Tibial artery (tissue), 4 donors: Measurements from ENCODE around the gene ZNF343.
A peak's percentile ranks its signal among the peaks of the same experiment; 100 is the strongest.

ENCODE experiments used
- DNase-seq, 2 donors: peaks; one replicate each; pipeline ENCODE4 v3.0.0-alpha.2; 2019
- H3K27ac ChIP-seq, 2 donors: fragments of 200-600 bp; sonication (generic) in 1 of 2; 1 replicate in 1 of 2; 2 replicates in 1 of 2; pipeline ENCODE4 v1.5.1; 2018 to 2019; ENCODE audit warnings: mild to moderate bottlenecking in 1 of 2
- H3K27me3 ChIP-seq, 2 donors: fragments of 200-600 bp; sonication (generic) in 1 of 2; one replicate each; pipeline versions ENCODE4 v1.5.1 to v1.6.0; 2016 to 2019
- H3K36me3 ChIP-seq, 3 donors: fragments of 200-600 bp; sonication (generic) in 2 of 3; one replicate each; pipeline ENCODE4 v1.5.1; 2016 to 2019; ENCODE audit warnings: mild to moderate bottlenecking in 2 of 3
- H3K4me1 ChIP-seq, 4 donors: fragments of 200-600 bp; sonication (generic) in 2 of 4; 1 replicate in 3 of 4; 2 replicates in 1 of 4; pipeline ENCODE4 v1.5.1; 2016 to 2019
- H3K4me3 ChIP-seq, 2 donors: fragments of 200-600 bp; sonication (generic) in 1 of 2; 1 replicate in 1 of 2; 2 replicates in 1 of 2; pipeline ENCODE4 v1.5.1; 2018 to 2019; ENCODE audit warnings: mild to moderate bottlenecking in 2 of 2
- H3K9me3 ChIP-seq, 3 donors: fragments of 200-600 bp; sonication (generic) in 1 of 3; one replicate each; pipeline ENCODE4 v1.5.1; 2016 to 2019
- CTCF ChIP-seq, 2 experiments: fragments of 200-600 bp in 1 of 2; fragments of 450-650 bp in 1 of 2; IDR thresholded peaks; one replicate each; pipeline ENCODE4 v1.5.1; 2017 to 2019; ENCODE audit warnings: antibody characterized with exemption in 2 of 2, mild to moderate bottlenecking in 1 of 2, moderate library complexity in 1 of 2
- intact Hi-C: fragments of 100-400 bp; cut with DNase I; formaldehyde crosslinking; loops from one replicate; pipeline ENCODE4 v1.15.0; 2023; ENCODE audit warnings: low total_unique reads

The ZNF343 gene

GRCh38 chr20:2475850-2476741 lies 32.6 kb downstream of the ZNF343 start:
- Histone ChIP-seq H3K4me1 (peaks cover 0 to 5% (median 1%) of the 10 kb centered on the region in 4 donors), H3K36me3 (peaks cover 3 to 18% (median 7%) of the 10 kb centered on the region in 3 donors), H3K27me3 (no peaks in the 10 kb centered on the region), H3K4me3 (no peak overlapping the region), H3K27ac (no peak overlapping the region), H3K9me3 (no peaks in the 10 kb centered on the region)
- intact Hi-C loops: loop anchor here (10.0 kb wide), 2 partner anchors 179 to 1351 kb away; partner anchors contain the start of gene NOP56
- no peak for DNase-seq
- TF ChIP-seq CTCF (IDR thresholded peaks at IDR 0.05): no peak

DNA sequence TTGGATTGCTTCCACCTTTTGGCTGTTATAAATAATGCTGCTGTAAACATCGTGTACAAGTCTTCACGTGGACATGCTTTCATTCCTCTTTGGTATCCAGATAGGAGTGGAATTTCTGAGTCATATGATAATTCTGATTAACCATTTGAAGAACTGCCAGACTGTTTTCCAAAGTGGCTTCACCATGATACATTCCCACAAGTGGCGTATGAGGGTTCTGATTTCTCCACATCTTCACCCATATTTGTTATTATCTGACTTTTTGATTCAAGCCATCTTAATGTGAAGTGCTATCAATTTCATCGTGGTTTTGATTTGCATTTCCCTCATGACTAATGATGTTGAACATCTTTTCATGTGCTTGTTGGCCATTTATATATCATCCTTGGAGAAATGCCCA lies 35.2 kb downstream of the ZNF343 start:
- intact Hi-C loops: loop anchor here (5.0 to 10.0 kb wide), 3 partner anchors 49 to 1349 kb away; partner anchors contain the start of gene NOP56
- DNase-seq: no peak
- H3K4me1 ChIP-seq: peaks cover 0 to 20% (median 14%) of the 10 kb centered on the region in 4 donors
- H3K9me3 ChIP-seq: no peaks in the 10 kb centered on the region
- H3K27me3 ChIP-seq: no peaks in the 10 kb centered on the region
- H3K27ac ChIP-seq: no peak overlapping the region
- TF ChIP-seq CTCF (IDR thresholded peaks at IDR 0.05): no peak
- H3K4me3 ChIP-seq: no peak overlapping the region
- H3K36me3 ChIP-seq: peaks cover 0 to 5% (median 0%) of the 10 kb centered on the region in 3 donors

GRCh38 chr20:2470423-2471193 lies 38.1 kb downstream of the ZNF343 start, which contains the start of gene SNRPB:
Gene SNRPB, minus strand, starts transcription at chr20:2470789. Its CDS starts 99 bp downstream, at chr20:2470690.
- Histone ChIP-seq H3K27me3 (no peaks in the 10 kb centered on the region), H3K36me3 (peaks cover 21 to 26% (median 24%) of the 10 kb centered on the region in 3 donors), H3K9me3 (no peaks in the 10 kb centered on the region), H3K27ac (peak within 1 kb of the TSS; percentile 91 to 94), H3K4me3 (peak within 1 kb of the TSS; percentile 65 to 77), H3K4me1 (peaks cover 0 to 27% (median 22%) of the 10 kb centered on the region in 4 donors)
- no peak for TF ChIP-seq CTCF (IDR thresholded peaks at IDR 0.05)
- DNase-seq: peak; percentile 96 to 98
- intact Hi-C loops: loop anchor here (5.0 to 10.0 kb wide), 3 partner anchors 52 to 1346 kb away; partner anchors contain the start of gene NOP56

DNA sequence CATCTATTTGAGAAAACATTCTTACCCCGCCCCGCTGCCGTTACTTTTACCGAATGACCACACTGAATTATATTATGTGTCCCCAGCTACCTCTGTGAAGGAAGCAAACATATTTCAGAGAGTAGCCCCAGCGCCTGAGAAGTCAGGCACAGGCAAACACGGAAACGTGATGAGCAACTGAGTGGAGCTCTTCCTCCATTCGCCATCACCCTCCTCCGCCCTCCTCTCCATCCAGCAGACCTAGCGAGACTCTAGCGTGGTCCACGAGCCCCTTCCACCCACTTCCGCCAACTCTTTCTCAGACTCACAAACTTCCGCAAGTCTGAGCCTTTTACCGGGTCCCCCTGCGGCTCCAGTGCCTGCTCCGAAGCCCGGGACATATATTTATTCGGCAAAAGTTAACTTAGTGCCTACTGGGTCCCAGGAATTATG lies 38.7 kb downstream of the ZNF343 start:
- peak; percentile 40 to 73 for DNase-seq
- H3K4me3 ChIP-seq: peak overlapping the region; percentile 65 to 77
- no peak for TF ChIP-seq CTCF (IDR thresholded peaks at IDR 0.05)
- H3K9me3 ChIP-seq: no peaks in the 10 kb centered on the region
- H3K36me3 ChIP-seq: peaks cover 27 to 32% (median 30%) of the 10 kb centered on the region in 3 donors
- H3K4me1 ChIP-seq: peaks cover 0 to 27% (median 22%) of the 10 kb centered on the region in 4 donors
- no peaks in the 10 kb centered on the region for H3K27me3 ChIP-seq
- peak overlapping the region; percentile 91 to 94 for H3K27ac ChIP-seq
- intact Hi-C loops: loop anchor here (5.0 to 10.0 kb wide), 3 partner anchors 52 to 1345 kb away; partner anchors contain the start of gene NOP56
